PFSK-1 (cell line): ENCODE data around the gene DLGAP1.

Source experiments
- FOXP2 ChIP-seq: optimal IDR thresholded peaks from 2 replicates; pipeline ENCODE3; 2011; ENCODE audit warnings: borderline replicate concordance, control low read depth, inconsistent platforms; ENCODE audit not compliant: insufficient read depth; ENCODE audit errors: extremely low read length, extremely low read depth
- POLR2AphosphoS5 ChIP-seq: IDR thresholded peaks from 2 replicates; pipeline ENCODE4 v1.6.1; 2012; ENCODE audit warnings: low read depth, mild to moderate bottlenecking, control low read depth, low read length, moderate library complexity
- SIN3A ChIP-seq: IDR thresholded peaks from 2 replicates; pipeline ENCODE4 v1.6.1; 2012; ENCODE audit warnings: mild to moderate bottlenecking, low read length, moderate library complexity, borderline replicate concordance; ENCODE audit not compliant: insufficient read depth
- TAF1 ChIP-seq: IDR thresholded peaks from 2 replicates; pipeline ENCODE4 v1.6.1; 2012; ENCODE audit warnings: low read length, control low read depth, borderline replicate concordance; ENCODE audit not compliant: insufficient read depth
- TF ChIP-seq, protein P1 (sequence below), 2 experiments: IDR thresholded peaks; 2 replicates each; pipeline versions ENCODE4 v1.6.1 to v1.8.0; 2011 to 2012; ENCODE audit warnings: low read depth in 2 of 2, low read length in 2 of 2, control low read depth in 1 of 2, inconsistent platforms in 1 of 2, mild to moderate bottlenecking in 1 of 2, moderate library complexity in 1 of 2; ENCODE audit not compliant: insufficient read depth in 1 of 2

DLGAP1 gene

GRCh38 chr18:3634250-3634939, 820.7 kb downstream of the DLGAP1 start:
- TF ChIP-seq SIN3A: no peak
- TF ChIP-seq, protein P1, sequence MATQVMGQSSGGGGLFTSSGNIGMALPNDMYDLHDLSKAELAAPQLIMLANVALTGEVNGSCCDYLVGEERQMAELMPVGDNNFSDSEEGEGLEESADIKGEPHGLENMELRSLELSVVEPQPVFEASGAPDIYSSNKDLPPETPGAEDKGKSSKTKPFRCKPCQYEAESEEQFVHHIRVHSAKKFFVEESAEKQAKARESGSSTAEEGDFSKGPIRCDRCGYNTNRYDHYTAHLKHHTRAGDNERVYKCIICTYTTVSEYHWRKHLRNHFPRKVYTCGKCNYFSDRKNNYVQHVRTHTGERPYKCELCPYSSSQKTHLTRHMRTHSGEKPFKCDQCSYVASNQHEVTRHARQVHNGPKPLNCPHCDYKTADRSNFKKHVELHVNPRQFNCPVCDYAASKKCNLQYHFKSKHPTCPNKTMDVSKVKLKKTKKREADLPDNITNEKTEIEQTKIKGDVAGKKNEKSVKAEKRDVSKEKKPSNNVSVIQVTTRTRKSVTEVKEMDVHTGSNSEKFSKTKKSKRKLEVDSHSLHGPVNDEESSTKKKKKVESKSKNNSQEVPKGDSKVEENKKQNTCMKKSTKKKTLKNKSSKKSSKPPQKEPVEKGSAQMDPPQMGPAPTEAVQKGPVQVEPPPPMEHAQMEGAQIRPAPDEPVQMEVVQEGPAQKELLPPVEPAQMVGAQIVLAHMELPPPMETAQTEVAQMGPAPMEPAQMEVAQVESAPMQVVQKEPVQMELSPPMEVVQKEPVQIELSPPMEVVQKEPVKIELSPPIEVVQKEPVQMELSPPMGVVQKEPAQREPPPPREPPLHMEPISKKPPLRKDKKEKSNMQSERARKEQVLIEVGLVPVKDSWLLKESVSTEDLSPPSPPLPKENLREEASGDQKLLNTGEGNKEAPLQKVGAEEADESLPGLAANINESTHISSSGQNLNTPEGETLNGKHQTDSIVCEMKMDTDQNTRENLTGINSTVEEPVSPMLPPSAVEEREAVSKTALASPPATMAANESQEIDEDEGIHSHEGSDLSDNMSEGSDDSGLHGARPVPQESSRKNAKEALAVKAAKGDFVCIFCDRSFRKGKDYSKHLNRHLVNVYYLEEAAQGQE (IDR thresholded peaks at IDR 0.05; ENCODE audit: insufficient read depth in 1 of 2, low read depth in 2 of 2, low read length in 2 of 2): no peak
- no peak for TF ChIP-seq POLR2AphosphoS5
- TF ChIP-seq TAF1: no peak
- no peak for TF ChIP-seq FOXP2

DNA sequence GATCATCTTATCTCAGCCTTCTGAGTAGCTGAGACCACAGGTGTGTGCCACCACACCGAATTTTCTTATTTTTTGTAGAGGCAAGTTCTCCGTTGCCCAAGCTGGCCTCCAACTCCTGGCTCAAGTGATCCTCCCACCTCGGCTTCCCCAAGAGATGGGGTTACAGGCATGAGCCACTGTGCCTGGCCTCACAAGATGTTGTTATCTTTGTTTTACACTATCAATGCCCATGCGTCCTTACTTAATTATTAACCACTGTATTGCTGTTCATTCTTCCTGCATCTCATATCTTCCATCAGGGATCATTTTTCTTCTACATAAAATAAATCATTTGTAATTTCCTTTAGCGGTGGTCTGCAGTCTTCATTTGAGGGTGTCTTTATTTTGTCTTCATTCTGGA, 823.2 kb downstream of the DLGAP1 start:
- no peak for TF ChIP-seq FOXP2
- TF ChIP-seq SIN3A: no peak
- TF ChIP-seq, protein P1 (IDR thresholded peaks at IDR 0.05; ENCODE audit: insufficient read depth in 1 of 2, low read depth in 2 of 2, low read length in 2 of 2): no peak
- TF ChIP-seq POLR2AphosphoS5: no peak
- TF ChIP-seq TAF1: no peak

- TF ChIP-seq TAF1 (no peak), POLR2AphosphoS5 (no peak), FOXP2 (no peak), SIN3A (no peak)
- TF ChIP-seq, protein P1 (IDR thresholded peaks at IDR 0.05; ENCODE audit: insufficient read depth in 1 of 2, low read depth in 2 of 2, low read length in 2 of 2): no peak
These were observed 828.1 kb downstream of the DLGAP1 start for GRCh38 chr18:3626929-3627458.

- TF ChIP-seq FOXP2 (no peak), POLR2AphosphoS5 (no peak), SIN3A (no peak), TAF1 (no peak)
- TF ChIP-seq, protein P1 (IDR thresholded peaks at IDR 0.05; ENCODE audit: insufficient read depth in 1 of 2, low read depth in 2 of 2, low read length in 2 of 2): no peak
These were observed 829.4 kb downstream of the DLGAP1 start for GRCh38 chr18:3625742-3626091.
